ENCODE measurements around the gene MCHR2.

DNA sequence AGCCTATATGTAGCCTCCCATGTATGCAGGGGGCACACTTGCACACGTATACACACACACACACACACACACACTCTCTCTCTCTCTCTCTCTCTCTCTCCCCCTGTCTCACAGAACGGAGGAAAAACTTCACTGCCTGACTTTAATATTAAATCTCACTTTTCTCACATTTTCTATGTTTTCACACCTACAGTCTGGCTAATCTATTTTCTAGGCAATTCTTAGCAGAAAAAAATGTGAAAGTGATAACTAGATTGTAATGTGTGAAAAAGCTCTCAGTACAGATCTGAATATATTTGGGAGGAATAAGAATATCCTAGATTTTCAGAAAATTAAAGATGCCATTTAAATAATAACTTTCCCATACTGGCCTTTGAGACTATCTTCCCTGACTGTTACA is 120.9 kb downstream of the MCHR2 start:
- TF ChIP-seq POLR2AphosphoS5 (IDR thresholded peaks at IDR 0.05; ENCODE audit: borderline replicate concordance, low read depth, low read length), result no peak
- no peak for TF ChIP-seq EZH2 (IDR thresholded peaks at IDR 0.05)

All from SK-N-MC (cell line).